ENCODE results near the gene AMPD3.

The AMPD3 gene

DNA sequence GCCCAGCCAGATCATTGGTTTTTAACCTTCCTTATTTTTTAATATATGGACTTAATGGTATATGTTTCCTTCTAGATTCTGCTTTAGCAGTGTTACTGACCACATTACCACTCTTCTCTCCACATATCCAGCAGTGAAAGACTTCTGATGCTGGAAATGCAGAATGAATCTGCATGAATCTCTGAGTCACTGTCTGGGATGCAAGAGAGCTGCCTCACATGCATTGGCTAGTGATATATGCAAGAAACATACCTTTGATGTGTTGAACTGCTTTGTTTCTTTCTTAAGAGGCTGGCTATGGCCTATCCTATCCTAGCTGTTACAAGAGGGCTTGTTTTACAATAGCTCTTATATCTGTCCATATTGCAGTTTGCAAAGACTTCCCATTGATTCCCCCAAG lies 16.6 kb upstream of the AMPD3 start:
- no peak for DNase-seq (ENCODE audit: low read depth)

- DNase-seq (ENCODE audit: low read depth), result no peak
Measured at GRCh38 chr11:10439351-10439750, 15.7 kb upstream of the AMPD3 start.

- no peak for DNase-seq (ENCODE audit: low read depth)
Measured at GRCh38 chr11:10439924-10440323, 15.1 kb upstream of the AMPD3 start.

DNA sequence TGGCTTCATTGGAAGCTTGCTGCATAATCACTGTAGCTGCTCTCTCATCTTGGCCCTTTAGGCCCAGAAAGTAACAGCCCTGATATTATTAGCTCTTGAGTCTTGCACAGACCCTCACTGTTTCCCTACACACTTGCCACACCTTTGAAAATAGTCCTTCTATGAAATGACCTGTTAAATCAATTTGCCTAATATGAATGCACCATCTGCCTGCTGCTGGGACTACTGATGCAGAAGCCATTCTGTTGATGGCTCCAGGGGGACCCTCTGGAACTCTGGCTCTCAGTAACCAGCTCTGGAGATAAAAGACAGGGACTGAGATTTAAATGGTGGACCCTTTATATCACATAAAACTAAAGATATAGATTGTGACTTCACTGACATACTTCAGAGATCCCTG lies 14.7 kb upstream of the AMPD3 start:
- DNase-seq (ENCODE audit: low read depth), result no peak

- DNase-seq (ENCODE audit: low read depth), result no peak
Measured at GRCh38 chr11:10441091-10441490, 14.0 kb upstream of the AMPD3 start.

- DNase-seq (ENCODE audit: low read depth), result no peak
Measured at GRCh38 chr11:10441652-10442503, 13.2 kb upstream of the AMPD3 start.

DNA sequence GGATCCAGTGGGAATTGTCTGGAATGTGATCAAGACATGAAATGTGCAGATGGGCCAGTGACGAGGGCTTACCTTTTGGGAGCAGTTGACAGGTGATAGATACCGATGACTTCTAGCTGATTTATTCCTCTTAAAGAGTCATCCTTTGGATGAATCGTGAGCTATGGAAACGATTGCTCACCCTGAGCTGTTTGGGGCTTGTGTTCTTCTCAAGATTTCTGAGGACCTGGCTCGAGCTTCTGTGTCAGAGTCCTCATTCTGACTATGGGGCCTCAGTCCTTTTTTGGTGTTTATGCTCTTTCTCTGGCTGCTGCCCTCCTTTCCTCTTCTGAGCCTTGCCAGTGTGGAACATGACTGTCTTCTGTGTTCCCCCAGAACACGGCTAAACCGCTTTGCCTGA lies 11.9 kb upstream of the AMPD3 start:
- no peak for DNase-seq (ENCODE audit: low read depth)

GRCh38 chr11:10443721-10444235 lies 11.3 kb upstream of the AMPD3 start:
- no peak for DNase-seq (ENCODE audit: low read depth)

- DNase-seq (ENCODE audit: low read depth), result no peak
Measured at GRCh38 chr11:10444725-10445315, 10.2 kb upstream of the AMPD3 start.

GRCh38 chr11:10447445-10447844 lies 7.6 kb upstream of the AMPD3 start:
- no peak for DNase-seq (ENCODE audit: low read depth)

GRCh38 chr11:10450462-10451425 lies 4.3 kb upstream of the AMPD3 start:
- no peak for DNase-seq (ENCODE audit: low read depth)

DNA sequence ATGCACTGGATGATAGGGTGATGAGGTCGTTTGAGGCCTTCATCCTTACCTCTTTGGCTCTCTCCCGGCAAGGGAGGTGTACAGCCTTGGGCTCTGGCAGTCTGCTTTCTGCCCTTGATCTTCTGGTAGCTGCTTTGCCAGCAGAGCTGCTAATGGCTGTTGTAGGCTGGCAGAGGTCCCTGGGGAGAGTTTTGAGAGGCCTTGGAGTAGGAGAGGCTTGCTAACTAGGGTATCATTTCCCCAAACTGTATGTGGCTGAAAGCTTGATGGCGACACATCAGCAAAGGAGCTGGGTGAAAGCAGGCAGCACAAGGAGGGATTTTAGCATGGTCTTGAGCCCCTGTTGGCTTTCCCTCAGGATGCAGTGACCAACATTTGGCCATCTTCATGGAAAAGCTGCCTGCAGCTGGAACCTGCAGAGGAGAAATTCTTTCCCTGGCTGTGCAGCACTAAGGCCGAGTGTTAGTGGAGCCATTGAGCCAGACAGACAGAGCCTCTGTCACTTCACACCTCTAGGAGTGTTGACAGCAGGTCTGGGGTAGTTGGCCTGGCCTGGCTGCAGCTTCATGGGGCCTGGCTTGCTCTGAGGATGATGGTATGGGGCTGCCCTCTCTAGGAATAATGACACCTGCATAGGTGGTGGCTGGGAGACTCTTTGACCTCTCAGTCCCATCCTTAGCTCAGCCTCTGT lies 3.5 kb upstream of the AMPD3 start:
- no peak for DNase-seq (ENCODE audit: low read depth)

GRCh38 chr11:10452211-10452767 lies 2.8 kb upstream of the AMPD3 start:
- DNase-seq (ENCODE audit: low read depth), result no peak

DNA sequence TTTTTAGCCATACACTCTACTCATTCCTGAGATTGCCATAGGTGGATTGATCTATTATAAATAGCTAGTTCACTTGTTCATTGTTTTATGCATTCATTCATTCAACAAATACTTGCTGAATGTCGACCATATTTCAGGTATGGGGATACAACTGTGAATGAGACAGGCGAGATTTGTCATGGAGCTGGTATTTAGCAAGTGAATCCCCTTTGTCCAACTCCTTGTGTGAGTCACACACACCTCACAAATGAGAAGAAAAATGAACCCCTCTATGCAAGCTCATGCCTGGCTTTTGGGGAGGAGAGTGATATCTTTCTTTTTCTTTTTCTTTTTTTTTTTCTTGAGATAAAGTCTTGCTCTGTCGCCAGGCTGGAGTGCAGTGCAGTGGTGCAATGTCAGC lies 1.8 kb upstream of the AMPD3 start:
- no peak for DNase-seq (ENCODE audit: low read depth)

DNA sequence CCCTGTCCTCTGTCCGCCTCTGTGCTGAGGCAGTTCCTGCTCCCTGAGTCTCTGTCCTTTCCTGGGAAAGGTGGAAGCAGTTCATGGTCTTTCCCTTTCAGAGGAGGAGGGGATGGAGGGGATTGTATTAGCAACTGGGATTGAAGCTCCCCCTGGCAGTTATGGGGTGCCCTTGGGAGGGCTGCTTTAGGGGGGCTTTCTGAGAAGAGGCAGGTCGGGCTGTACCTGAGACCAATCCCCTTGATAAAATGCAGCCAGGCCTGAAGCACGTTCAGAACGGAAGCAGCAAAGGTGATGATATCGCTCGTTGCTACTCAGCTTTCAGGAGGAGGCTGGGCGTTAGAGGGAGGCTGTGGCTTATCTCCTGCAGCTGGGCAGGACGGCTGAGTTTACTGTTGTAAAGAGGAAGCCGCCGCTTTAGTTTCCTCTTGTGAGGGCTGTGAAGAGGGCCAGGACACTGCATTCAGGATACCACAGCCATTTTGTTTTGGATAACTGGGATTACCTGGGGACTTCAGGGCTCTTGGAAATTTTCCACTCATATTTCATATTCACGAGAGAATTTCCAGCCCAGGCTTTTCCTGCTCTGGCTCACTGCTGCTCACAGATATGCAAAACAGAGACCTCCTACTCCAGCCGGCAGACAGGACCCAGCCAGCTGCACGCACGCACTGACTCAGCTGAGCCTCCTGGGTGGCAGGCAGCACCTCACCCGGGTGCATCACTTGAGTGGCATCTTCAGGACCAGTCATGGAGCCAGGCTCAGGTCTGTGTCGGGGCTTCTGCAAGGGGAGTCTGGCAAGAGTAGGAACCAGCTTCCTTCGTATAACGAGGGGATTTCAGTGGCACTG lies 798 bp downstream of the AMPD3 start:
- peak; percentile 68 for DNase-seq (ENCODE audit: low read depth)

DNA sequence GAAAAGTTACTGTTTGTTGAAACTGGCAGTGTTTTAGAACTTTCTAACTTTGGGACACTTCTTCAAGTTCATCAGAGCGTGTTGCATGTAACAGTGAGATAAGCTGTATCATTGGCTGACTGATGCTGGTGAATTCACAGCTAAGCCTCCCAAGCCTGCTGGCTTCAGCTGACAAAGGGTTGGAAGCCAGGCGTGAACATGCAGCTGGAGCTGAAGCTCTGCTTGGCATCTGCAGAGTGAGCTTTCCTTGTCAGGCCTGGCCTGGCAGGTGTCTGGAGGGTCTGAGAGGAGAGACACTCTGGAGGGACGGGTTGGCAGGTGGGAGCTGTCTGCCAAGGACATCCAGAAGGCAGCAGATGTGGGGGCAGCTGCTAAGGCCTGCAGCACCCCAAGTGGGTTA lies 1.5 kb downstream of the AMPD3 start:
- DNase-seq (ENCODE audit: low read depth), result no peak

DNA sequence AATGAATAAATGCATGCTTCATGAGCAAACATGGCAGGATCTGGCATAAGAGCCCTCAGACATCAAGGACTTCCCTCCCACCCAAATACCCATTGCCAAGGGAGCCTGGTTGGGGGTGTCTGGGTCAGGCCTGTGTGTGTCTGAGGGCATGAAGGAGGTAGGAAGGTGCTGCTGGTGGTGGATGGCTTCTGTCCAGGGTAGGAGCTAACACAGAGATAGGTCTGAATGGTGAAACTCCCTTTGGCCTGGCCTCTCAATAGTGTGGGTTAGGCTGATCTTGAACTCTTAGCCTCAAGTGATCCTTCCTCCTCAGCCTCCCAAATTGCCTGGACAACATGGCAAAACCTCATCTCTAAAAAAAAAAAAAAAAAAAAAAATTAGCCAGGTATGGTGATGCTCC lies 2.8 kb downstream of the AMPD3 start:
- DNase-seq (ENCODE audit: low read depth), result no peak

GRCh38 chr11:10459029-10459970 lies 4.2 kb downstream of the AMPD3 start:
- peak; percentile 74 for DNase-seq (ENCODE audit: low read depth)

DNA sequence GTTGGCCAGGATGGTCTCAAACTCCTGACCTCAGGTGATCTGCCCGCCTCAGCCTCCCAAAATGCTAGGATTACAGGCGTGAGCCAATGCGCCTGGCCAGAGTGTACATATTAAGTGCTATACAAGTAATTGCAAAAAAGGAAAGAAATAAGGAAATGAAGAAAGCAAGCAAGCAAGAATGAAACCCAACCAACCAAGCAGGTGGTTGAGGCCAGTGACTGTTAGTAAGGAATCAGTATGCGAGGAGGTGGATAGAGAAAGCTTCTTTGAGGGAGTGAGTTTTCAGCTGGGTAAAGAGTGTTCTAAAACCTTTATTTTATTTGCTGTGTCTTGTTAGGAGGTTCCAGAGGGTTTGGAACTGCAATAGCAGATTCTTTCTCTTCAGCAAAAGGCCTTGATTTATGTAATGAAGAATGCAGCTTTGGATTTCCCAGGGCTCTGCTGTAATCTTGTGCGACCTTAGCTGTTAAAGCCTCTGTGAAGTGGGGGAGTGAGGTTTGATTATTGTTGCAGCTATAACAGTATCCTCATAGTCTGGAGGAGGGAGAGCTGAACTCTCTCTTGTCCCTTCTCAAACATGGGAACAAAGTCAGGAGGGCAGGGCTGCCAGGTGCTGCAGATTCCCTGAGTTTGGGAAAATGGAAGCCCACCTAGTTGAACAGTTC lies 5.7 kb downstream of the AMPD3 start:
- no peak for DNase-seq (ENCODE audit: low read depth)

Measured in T-helper 22 cell (primary cell).